Measurements from ENCODE around the gene GPR162. TPM values are rescaled to one million over a fixed set of nuclear protein-coding genes. Genes with fewer than 3 reads are reported as not detected.

The GPR162 gene
- total and polyA plus RNA-seq, 10 of the 15 experiments (the other 5 are each of a cell fraction or from before 2014, with no cell fraction given): not detected

DNA sequence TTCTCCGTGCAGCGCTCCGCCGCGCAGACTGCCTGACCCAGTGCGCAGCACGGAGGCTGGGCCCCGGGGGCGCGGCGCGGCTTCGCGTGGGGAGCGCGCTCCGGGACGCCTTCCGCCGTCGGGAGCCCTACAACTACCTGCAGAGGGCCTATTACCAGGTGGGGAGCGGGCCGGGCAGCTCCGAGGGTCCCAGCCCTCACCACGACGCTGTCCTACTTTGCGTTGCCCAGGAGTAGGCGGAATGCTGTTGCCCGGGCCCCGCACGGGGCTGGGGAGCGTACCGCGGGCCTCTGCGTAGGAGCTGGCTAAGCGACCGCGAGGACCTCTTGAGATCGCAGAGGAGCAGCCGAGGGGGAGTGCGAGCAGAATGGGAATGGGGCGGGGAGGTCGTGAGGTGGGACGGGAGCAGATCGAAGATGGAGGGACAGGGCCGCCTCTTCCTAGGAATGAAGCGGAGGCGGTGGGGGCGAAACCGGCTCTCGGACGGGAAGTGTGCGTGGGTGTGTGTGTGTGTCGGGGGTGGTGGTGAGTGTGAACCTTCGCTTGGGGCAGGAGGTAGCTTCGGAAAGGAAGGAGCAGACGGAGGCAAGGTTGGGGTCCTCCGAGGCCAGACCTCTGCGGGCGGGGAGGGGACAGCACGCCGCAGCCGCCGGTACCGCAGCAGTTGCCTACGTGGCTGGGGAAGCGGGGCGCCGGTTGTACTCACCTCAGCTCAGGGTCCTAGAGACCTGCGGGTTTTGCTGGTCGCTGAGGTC is 7.3 kb downstream of the GPR162 start:
- Histone ChIP-seq H2AFZ (ENCODE audit: control insufficient read depth, low read depth, low read length) (peak overlapping the region; percentile 68), H3K4me2 (ENCODE audit: control insufficient read depth, insufficient read depth) (peak overlapping the region; percentile 95), H3K9ac (ENCODE audit: control insufficient read depth, insufficient read depth, low read length) (no peak overlapping the region), H4K20me1 (ENCODE audit: control insufficient read depth, insufficient read depth) (no peaks in the 10 kb centered on the region), H3K27ac (ENCODE audit: control insufficient read depth, insufficient read depth) (no peak overlapping the region), H3K79me2 (ENCODE audit: control insufficient read depth, insufficient read depth, low read length) (no peaks in the 10 kb centered on the region), H3K36me3 (ENCODE audit: control insufficient read depth in 2 of 2, insufficient read depth in 2 of 2, low read length in 1 of 2) (no peaks in the 10 kb centered on the region), H3K4me1 (ENCODE audit: control insufficient read depth, insufficient read depth, low read length) (peaks cover 4% of the 10 kb centered on the region), H3K4me3 (peak overlapping the region; percentile 74; the same call in 1 of the 2 replicates), H3K27me3 (replicated peaks in 1 of 2; ENCODE audit: control insufficient read depth in 2 of 2, insufficient read depth in 2 of 2, low read length in 1 of 2) (peaks cover 23 to 24% of the 10 kb centered on the region in 2 experiments), H3K9me3 (replicated peaks; ENCODE audit: control insufficient read depth, insufficient read depth, low read length) (no peaks in the 10 kb centered on the region)
- WGBS (ENCODE audit: insufficient coverage, insufficient replicate concordance, low lambda C conversion rate, missing lambda C conversion rate): 3% methylated on average over 70 of the region's 71 CpGs
- RAD21 ChIA-PET (ENCODE audit: unreplicated experiment): interaction anchor here (0.7 to 3.0 kb wide), 4 partner anchors 23 to 76 kb away, joined by 3 to 14 read pairs (median 3); partner anchors contain the start of genes MLF2 and USP5
- ATAC-seq (peak; percentile 55), FAIRE-seq (no peak), DNase-seq (ENCODE audit: low read depth, low spot score) (no peak)
- no TSS peak for BruUV-seq (replicated peaks)
- intact Hi-C loops (cut with micrococcal nuclease; ENCODE audit: unreplicated experiment) (loop anchor here (5.0 kb wide), 1 partner anchor 92 kb away; no protein-coding TSS in a partner anchor), in situ Hi-C loops (cut with MboI) (loop anchor here (5.0 kb wide), 1 partner anchor 77 kb away; the partner anchor contains the start of gene MLF2)
- POLR2A ChIA-PET: interaction anchor here (0.5 to 1.4 kb wide), 5 partner anchors 10 to 201 kb away, joined by 3 to 4 read pairs (median 3); no protein-coding TSS in a partner anchor
- CTCF ChIA-PET: interaction anchor here (1.2 to 2.3 kb wide), 3 partner anchors 19 to 76 kb away, joined by 5 to 14 read pairs (median 9); partner anchors contain the start of genes MLF2 and SPSB2
- SMC1A ChIA-PET (ENCODE audit: uncharacterized antibody, unreplicated experiment): interaction anchor here (0.6 kb wide), 1 partner anchor 94 kb away, joined by 3 read pairs; no protein-coding TSS in a partner anchor
- TF ChIP-seq SIN3A (IDR thresholded peaks at IDR 0.05; ENCODE audit: low read depth, low read length) (no peak), TCF7 (IDR thresholded peaks at IDR 0.05; ENCODE audit: borderline replicate concordance) (no peak), TAF1 (IDR thresholded peaks at IDR 0.05; ENCODE audit: borderline replicate concordance, low read depth, low read length) (no peak), CBFB (IDR thresholded peaks at IDR 0.05; ENCODE audit: low read depth) (no peak), GATAD2B (conservative IDR thresholded peaks at IDR 0.05; ENCODE audit: low read depth) (0 out of 2 replicates have a peak, but pooled peaks have one; percentile 5), DPF2 (IDR thresholded peaks at IDR 0.05) (peak; percentile 25), TARDBP (IDR thresholded peaks at IDR 0.05; ENCODE audit: borderline replicate concordance) (no peak), BHLHE40 (IDR thresholded peaks at IDR 0.05; ENCODE audit: borderline replicate concordance in 1 of 2, low read depth in 2 of 2, low read length in 1 of 2) (peak in 1 of 2 experiments; percentile 15; a peak in 1 of 4 replicates), MTA3 (IDR thresholded peaks at IDR 0.05; ENCODE audit: borderline replicate concordance, low read length) (no peak), NR2C1 (IDR thresholded peaks at IDR 0.05) (no peak)
- TF ChIP-seq, protein P1, sequence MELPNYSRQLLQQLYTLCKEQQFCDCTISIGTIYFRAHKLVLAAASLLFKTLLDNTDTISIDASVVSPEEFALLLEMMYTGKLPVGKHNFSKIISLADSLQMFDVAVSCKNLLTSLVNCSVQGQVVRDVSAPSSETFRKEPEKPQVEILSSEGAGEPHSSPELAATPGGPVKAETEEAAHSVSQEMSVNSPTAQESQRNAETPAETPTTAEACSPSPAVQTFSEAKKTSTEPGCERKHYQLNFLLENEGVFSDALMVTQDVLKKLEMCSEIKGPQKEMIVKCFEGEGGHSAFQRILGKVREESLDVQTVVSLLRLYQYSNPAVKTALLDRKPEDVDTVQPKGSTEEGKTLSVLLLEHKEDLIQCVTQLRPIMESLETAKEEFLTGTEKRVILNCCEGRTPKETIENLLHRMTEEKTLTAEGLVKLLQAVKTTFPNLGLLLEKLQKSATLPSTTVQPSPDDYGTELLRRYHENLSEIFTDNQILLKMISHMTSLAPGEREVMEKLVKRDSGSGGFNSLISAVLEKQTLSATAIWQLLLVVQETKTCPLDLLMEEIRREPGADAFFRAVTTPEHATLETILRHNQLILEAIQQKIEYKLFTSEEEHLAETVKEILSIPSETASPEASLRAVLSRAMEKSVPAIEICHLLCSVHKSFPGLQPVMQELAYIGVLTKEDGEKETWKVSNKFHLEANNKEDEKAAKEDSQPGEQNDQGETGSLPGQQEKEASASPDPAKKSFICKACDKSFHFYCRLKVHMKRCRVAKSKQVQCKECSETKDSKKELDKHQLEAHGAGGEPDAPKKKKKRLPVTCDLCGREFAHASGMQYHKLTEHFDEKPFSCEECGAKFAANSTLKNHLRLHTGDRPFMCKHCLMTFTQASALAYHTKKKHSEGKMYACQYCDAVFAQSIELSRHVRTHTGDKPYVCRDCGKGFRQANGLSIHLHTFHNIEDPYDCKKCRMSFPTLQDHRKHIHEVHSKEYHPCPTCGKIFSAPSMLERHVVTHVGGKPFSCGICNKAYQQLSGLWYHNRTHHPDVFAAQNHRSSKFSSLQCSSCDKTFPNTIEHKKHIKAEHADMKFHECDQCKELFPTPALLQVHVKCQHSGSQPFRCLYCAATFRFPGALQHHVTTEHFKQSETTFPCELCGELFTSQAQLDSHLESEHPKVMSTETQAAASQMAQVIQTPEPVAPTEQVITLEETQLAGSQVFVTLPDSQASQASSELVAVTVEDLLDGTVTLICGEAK (IDR thresholded peaks at IDR 0.05; ENCODE audit: borderline replicate concordance): 0 out of 2 replicates have a peak, but pooled peaks have one; percentile 28
- TF ChIP-seq, protein P2, sequence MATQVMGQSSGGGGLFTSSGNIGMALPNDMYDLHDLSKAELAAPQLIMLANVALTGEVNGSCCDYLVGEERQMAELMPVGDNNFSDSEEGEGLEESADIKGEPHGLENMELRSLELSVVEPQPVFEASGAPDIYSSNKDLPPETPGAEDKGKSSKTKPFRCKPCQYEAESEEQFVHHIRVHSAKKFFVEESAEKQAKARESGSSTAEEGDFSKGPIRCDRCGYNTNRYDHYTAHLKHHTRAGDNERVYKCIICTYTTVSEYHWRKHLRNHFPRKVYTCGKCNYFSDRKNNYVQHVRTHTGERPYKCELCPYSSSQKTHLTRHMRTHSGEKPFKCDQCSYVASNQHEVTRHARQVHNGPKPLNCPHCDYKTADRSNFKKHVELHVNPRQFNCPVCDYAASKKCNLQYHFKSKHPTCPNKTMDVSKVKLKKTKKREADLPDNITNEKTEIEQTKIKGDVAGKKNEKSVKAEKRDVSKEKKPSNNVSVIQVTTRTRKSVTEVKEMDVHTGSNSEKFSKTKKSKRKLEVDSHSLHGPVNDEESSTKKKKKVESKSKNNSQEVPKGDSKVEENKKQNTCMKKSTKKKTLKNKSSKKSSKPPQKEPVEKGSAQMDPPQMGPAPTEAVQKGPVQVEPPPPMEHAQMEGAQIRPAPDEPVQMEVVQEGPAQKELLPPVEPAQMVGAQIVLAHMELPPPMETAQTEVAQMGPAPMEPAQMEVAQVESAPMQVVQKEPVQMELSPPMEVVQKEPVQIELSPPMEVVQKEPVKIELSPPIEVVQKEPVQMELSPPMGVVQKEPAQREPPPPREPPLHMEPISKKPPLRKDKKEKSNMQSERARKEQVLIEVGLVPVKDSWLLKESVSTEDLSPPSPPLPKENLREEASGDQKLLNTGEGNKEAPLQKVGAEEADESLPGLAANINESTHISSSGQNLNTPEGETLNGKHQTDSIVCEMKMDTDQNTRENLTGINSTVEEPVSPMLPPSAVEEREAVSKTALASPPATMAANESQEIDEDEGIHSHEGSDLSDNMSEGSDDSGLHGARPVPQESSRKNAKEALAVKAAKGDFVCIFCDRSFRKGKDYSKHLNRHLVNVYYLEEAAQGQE (IDR thresholded peaks at IDR 0.05; ENCODE audit: low read depth, low read length): no peak
- TF ChIP-seq, protein P3, sequence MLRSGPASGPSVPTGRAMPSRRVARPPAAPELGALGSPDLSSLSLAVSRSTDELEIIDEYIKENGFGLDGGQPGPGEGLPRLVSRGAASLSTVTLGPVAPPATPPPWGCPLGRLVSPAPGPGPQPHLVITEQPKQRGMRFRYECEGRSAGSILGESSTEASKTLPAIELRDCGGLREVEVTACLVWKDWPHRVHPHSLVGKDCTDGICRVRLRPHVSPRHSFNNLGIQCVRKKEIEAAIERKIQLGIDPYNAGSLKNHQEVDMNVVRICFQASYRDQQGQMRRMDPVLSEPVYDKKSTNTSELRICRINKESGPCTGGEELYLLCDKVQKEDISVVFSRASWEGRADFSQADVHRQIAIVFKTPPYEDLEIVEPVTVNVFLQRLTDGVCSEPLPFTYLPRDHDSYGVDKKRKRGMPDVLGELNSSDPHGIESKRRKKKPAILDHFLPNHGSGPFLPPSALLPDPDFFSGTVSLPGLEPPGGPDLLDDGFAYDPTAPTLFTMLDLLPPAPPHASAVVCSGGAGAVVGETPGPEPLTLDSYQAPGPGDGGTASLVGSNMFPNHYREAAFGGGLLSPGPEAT (IDR thresholded peaks at IDR 0.05; ENCODE audit: low read depth): peak; percentile 67; the same call in 1 of the 2 replicates

All from GM12878 (cell line).